Panc1 (cell line): Measurements from ENCODE around the gene OR51E2. TPM values are rescaled to one million over a fixed set of nuclear protein-coding genes. Genes with fewer than 3 reads are reported as not detected.

Source experiments
- ATAC-seq: fragments of 200-7000 bp; cut with Tn5 transposase; 2 replicates; pipeline ENCODE4 v1.9.1; 2020; ENCODE audit warnings: mild to moderate bottlenecking, moderate library complexity
- BruUV-seq: library from RNA; stranded (reverse); fragments of 400-500 nt; replicated peaks from 2 replicates; lab custom pipeline; 2021; lab: Mats Ljungman, UMichigan
- CTCF ChIA-PET: fragments of 300-600 bp; sonication (Branson Sonifier 250); formaldehyde crosslinking; loops from one replicate; lab custom pipeline; 2022; ENCODE audit warnings: antibody characterized with exemption; lab: Charles Lee
- POLR2A ChIA-PET: fragments of 300-600 bp; sonication (Branson Sonifier 250); formaldehyde crosslinking; loops from one replicate; lab custom pipeline; 2022; ENCODE audit warnings: antibody characterized with exemption; lab: Charles Lee
- DNase-seq: peaks from one replicate; pipeline ENCODE4 v3.0.0-alpha.2; 2010; ENCODE audit warnings: low read depth, low spot score
- H3K27ac ChIP-seq: 2 replicates; pipeline ENCODE4 v1.5.1; 2011; ENCODE audit warnings: mild to moderate bottlenecking, low read length, inconsistent platforms
- H3K27me3 ChIP-seq: fragments of 200-500 bp; sonication (Bioruptor generic); 2 replicates; pipeline ENCODE4 v1.6.0; 2014; ENCODE audit warnings: low read length, inconsistent platforms; ENCODE audit not compliant: control insufficient read depth, insufficient read depth
- H3K36me3 ChIP-seq: fragments of 200-500 bp; sonication (Bioruptor generic); 2 replicates; pipeline ENCODE4 v1.5.1; 2014; ENCODE audit warnings: inconsistent platforms, mild to moderate bottlenecking, low read length, moderate library complexity; ENCODE audit not compliant: control insufficient read depth, insufficient read depth
- H3K4me1 ChIP-seq: 2 replicates; pipeline ENCODE4 v1.5.1; 2011; ENCODE audit warnings: inconsistent platforms, mild to moderate bottlenecking, low read length, moderate library complexity; ENCODE audit not compliant: control insufficient read depth, insufficient read depth
- H3K4me3 ChIP-seq, 2 experiments: 2 replicates each; pipeline ENCODE4 v1.5.1; 2011 to 2012; ENCODE audit warnings: low read depth in 2 of 2, low read length in 2 of 2, mild to moderate bottlenecking in 2 of 2, inconsistent platforms in 1 of 2, moderate library complexity in 1 of 2
- H3K9me3 ChIP-seq: fragments of 200-500 bp; sonication (Bioruptor generic); 2 replicates; pipeline ENCODE4 v1.5.1; 2014; ENCODE audit warnings: low read depth, mild to moderate bottlenecking, inconsistent platforms, low read length, moderate library complexity; ENCODE audit not compliant: control insufficient read depth, insufficient read depth
- POLR2AphosphoS5 ChIP-seq: IDR thresholded peaks from 2 replicates; pipeline ENCODE4 v1.6.1; 2012; ENCODE audit warnings: mild to moderate bottlenecking, low read depth, low read length, moderate library complexity
- SIN3A ChIP-seq: IDR thresholded peaks from 2 replicates; pipeline ENCODE4 v1.6.1; 2012; ENCODE audit warnings: low read depth, mild to moderate bottlenecking, low read length, moderate library complexity, borderline replicate concordance; ENCODE audit not compliant: insufficient read depth
- TCF7L2 ChIP-seq: IDR thresholded peaks from 2 replicates; pipeline ENCODE4 v1.6.1; 2011; ENCODE audit warnings: mild to moderate bottlenecking, low read depth, low read length, inconsistent platforms
- in situ Hi-C: cut with HindIII; loops from 2 replicates; pipeline ENCODE4 v1.10.0; 2016; ENCODE audit warnings: low sequenced_read_pairs, low pct_unique_long_range_greater_than_20kb
- intact Hi-C: fragments of 100-400 bp; cut with micrococcal nuclease; formaldehyde crosslinking; loops from one replicate; pipeline ENCODE4 v1.10.0; 2022; ENCODE audit not compliant: unreplicated experiment
- total RNA-seq: library from RNA; stranded (reverse); gene quantifications from one replicate; pipeline ENCODE4 v1.2.1, GENCODE V29; 2021; ENCODE audit not compliant: unreplicated experiment
- TF ChIP-seq, protein P1 (sequence below), 2 experiments: IDR thresholded peaks; 2 replicates each; pipeline ENCODE4 v1.6.1; 2011 to 2012; ENCODE audit warnings: low read depth in 2 of 2, control low read depth in 1 of 2, low read length in 1 of 2, mild to moderate bottlenecking in 1 of 2, moderate library complexity in 1 of 2; ENCODE audit not compliant: insufficient read depth in 1 of 2
- TF ChIP-seq, protein P2 (sequence below): fragments of 450-650 bp; IDR thresholded peaks from 2 replicates; pipeline ENCODE4 v1.5.1; 2017; ENCODE audit warnings: mild to moderate bottlenecking

The OR51E2 gene
- total RNA-seq, 1 experiment from 2014 or later = not detected

DNA sequence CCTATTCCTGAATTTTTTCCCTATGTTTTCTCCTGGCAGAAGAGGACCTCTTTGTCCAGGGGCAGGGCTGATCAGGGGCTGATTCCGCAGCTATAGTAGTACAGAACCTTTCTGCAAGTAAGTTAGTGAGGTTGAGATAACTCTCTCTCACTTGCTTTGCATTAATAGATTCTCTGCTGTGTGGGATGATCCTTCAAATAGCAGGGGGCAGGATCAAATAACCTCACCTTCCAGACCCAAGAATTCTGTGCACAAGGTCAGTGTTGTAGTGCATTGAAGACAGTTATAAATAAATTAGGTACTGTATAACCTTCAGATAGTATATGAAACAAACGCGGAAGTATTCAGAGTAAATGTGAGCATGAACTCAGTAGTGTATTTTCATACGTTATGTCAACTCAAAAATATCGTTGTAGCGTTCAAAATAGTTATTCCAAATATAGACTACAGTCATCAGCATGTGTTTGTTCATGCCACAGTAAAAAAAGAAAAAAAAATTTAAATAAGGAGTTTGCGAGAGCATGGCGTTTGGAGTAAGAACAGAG, 7.2 kb upstream of the OR51E2 start:
- ChIA-PET CTCF (no interaction called here), POLR2A (interaction anchor here (1.0 kb wide), 1 partner anchor 15 kb away, joined by 3 read pairs; no protein-coding TSS in a partner anchor)
- Histone ChIP-seq H3K9me3 (no peaks in the 10 kb centered on the region), H3K36me3 (no peaks in the 10 kb centered on the region), H3K27me3 (no peaks in the 10 kb centered on the region), H3K4me3 (no peak overlapping the region), H3K27ac (no peak overlapping the region), H3K4me1 (no peaks in the 10 kb centered on the region)
- BruUV-seq = no TSS peak
- intact Hi-C loops = no loop called here
- no peak for DNase-seq
- ATAC-seq = no peak
- TF ChIP-seq, protein P1, sequence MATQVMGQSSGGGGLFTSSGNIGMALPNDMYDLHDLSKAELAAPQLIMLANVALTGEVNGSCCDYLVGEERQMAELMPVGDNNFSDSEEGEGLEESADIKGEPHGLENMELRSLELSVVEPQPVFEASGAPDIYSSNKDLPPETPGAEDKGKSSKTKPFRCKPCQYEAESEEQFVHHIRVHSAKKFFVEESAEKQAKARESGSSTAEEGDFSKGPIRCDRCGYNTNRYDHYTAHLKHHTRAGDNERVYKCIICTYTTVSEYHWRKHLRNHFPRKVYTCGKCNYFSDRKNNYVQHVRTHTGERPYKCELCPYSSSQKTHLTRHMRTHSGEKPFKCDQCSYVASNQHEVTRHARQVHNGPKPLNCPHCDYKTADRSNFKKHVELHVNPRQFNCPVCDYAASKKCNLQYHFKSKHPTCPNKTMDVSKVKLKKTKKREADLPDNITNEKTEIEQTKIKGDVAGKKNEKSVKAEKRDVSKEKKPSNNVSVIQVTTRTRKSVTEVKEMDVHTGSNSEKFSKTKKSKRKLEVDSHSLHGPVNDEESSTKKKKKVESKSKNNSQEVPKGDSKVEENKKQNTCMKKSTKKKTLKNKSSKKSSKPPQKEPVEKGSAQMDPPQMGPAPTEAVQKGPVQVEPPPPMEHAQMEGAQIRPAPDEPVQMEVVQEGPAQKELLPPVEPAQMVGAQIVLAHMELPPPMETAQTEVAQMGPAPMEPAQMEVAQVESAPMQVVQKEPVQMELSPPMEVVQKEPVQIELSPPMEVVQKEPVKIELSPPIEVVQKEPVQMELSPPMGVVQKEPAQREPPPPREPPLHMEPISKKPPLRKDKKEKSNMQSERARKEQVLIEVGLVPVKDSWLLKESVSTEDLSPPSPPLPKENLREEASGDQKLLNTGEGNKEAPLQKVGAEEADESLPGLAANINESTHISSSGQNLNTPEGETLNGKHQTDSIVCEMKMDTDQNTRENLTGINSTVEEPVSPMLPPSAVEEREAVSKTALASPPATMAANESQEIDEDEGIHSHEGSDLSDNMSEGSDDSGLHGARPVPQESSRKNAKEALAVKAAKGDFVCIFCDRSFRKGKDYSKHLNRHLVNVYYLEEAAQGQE (IDR thresholded peaks at IDR 0.05; ENCODE audit: insufficient read depth in 1 of 2, low read depth in 2 of 2, low read length in 1 of 2) = no peak
- TF ChIP-seq, protein P2, sequence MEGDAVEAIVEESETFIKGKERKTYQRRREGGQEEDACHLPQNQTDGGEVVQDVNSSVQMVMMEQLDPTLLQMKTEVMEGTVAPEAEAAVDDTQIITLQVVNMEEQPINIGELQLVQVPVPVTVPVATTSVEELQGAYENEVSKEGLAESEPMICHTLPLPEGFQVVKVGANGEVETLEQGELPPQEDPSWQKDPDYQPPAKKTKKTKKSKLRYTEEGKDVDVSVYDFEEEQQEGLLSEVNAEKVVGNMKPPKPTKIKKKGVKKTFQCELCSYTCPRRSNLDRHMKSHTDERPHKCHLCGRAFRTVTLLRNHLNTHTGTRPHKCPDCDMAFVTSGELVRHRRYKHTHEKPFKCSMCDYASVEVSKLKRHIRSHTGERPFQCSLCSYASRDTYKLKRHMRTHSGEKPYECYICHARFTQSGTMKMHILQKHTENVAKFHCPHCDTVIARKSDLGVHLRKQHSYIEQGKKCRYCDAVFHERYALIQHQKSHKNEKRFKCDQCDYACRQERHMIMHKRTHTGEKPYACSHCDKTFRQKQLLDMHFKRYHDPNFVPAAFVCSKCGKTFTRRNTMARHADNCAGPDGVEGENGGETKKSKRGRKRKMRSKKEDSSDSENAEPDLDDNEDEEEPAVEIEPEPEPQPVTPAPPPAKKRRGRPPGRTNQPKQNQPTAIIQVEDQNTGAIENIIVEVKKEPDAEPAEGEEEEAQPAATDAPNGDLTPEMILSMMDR = no peak
- TF ChIP-seq POLR2AphosphoS5 = no peak
- no peak for TF ChIP-seq TCF7L2
- no peak for TF ChIP-seq SIN3A
- in situ Hi-C loops = no loop called here

DNA sequence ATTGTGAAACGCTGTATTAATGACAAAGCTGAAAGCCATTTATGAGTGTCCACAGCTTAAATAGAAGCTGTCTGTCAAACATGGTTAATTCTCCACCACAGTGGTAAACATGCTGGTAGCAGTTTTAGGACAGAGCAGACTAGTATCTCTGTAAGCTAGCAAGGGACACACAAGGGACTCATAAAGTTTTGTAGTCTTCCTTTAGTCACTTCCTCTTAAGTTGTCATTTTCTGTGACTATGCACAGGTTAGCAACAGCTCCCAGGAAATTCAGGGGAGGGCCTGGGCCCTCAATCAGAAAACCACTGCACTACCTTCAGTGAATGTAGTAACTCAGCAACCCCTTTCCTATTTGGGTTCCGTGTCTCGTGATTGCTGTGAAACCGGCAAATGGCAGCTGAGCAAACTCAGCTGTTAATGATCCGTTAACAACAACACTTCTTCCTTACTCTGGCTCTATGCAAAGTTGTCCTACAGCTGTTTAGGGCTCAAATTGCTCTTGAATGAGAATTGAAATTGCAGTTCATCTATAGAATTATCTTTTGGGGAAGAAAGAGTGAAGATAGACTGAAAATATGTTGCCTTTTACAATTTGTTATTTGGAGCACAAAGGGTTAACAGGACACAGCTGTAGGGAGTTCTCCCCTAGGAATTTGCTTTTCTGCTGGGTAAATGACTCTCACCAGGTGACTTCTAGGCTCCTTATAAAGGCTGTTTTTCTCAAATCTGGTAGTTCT, 6.6 kb upstream of the OR51E2 start, which contains the start of gene MMP26:
TSS of gene MMP26 (plus strand) at position 731 of the 736 bp plus-strand sequence.
- CTCF ChIA-PET = no interaction called here
- Histone ChIP-seq H3K27me3 (no peaks in the 10 kb centered on the region), H3K27ac (no peak within 1 kb of the TSS), H3K4me3 (no peak within 1 kb of the TSS), H3K9me3 (no peaks in the 10 kb centered on the region), H3K4me1 (no peaks in the 10 kb centered on the region), H3K36me3 (no peaks in the 10 kb centered on the region)
- in situ Hi-C loops (no loop called here), intact Hi-C loops (no loop called here)
- BruUV-seq = no TSS peak
- ATAC-seq (no peak), DNase-seq (no peak)
- TF ChIP-seq, protein P1 (IDR thresholded peaks at IDR 0.05; ENCODE audit: insufficient read depth in 1 of 2, low read depth in 2 of 2, low read length in 1 of 2) = no peak
- TF ChIP-seq SIN3A = no peak
- no peak for TF ChIP-seq TCF7L2
- TF ChIP-seq POLR2AphosphoS5 = no peak
- TF ChIP-seq, protein P2 = no peak
- POLR2A ChIA-PET = no interaction called here
